HG03039 (cell line): Measurements from ENCODE around the gene MAP3K4.

Source experiments
- ATAC-seq: cut with Tn5 transposase; IDR thresholded peaks from one replicate; pipeline ENCODE4 v1.9.1; 2021; ENCODE audit warnings: mild to moderate bottlenecking, moderate library complexity; ENCODE audit not compliant: unreplicated experiment

The MAP3K4 gene

GRCh38 chr6:161139766-161140553, 148.4 kb downstream of the MAP3K4 start:
- no peak for ATAC-seq

- no peak for ATAC-seq
These were observed 148.9 kb downstream of the MAP3K4 start for GRCh38 chr6:161140554-161140875.

GRCh38 chr6:161141173-161141572, 149.6 kb downstream of the MAP3K4 start:
- no peak for ATAC-seq

GRCh38 chr6:161142957-161143296, 151.4 kb downstream of the MAP3K4 start:
- no peak for ATAC-seq

- no peak for ATAC-seq
These were observed 152.3 kb downstream of the MAP3K4 start for GRCh38 chr6:161143663-161144430.

GRCh38 chr6:161150136-161150535, 158.6 kb downstream of the MAP3K4 start:
- no peak for ATAC-seq

GRCh38 chr6:161150566-161150965, 159.0 kb downstream of the MAP3K4 start:
- ATAC-seq, result no peak

- no peak for ATAC-seq
These were observed 159.6 kb downstream of the MAP3K4 start for GRCh38 chr6:161151059-161151645.

- ATAC-seq, result no peak
These were observed 160.3 kb downstream of the MAP3K4 start for GRCh38 chr6:161151660-161152526.

GRCh38 chr6:161152527-161152862, 160.9 kb downstream of the MAP3K4 start:
- ATAC-seq, result no peak

GRCh38 chr6:161152907-161153662, 161.5 kb downstream of the MAP3K4 start:
- no peak for ATAC-seq

- ATAC-seq, result no peak
These were observed 162.2 kb downstream of the MAP3K4 start for GRCh38 chr6:161153725-161154124.

- ATAC-seq, result no peak
These were observed 163.3 kb downstream of the MAP3K4 start for GRCh38 chr6:161154796-161155335.

- no peak for ATAC-seq
These were observed 169.6 kb downstream of the MAP3K4 start for GRCh38 chr6:161161121-161161520.

- ATAC-seq, result no peak
These were observed 170.5 kb downstream of the MAP3K4 start for GRCh38 chr6:161161889-161162624.

- no peak for ATAC-seq
These were observed 171.2 kb downstream of the MAP3K4 start for GRCh38 chr6:161162722-161163121.

GRCh38 chr6:161163466-161164181, 172.1 kb downstream of the MAP3K4 start:
- no peak for ATAC-seq

GRCh38 chr6:161164182-161164625, 172.6 kb downstream of the MAP3K4 start:
- no peak for ATAC-seq

GRCh38 chr6:161166176-161166575, 174.6 kb downstream of the MAP3K4 start:
- no peak for ATAC-seq
